ENCODE data around the gene NOS1. TPM values are rescaled to one million over a fixed set of nuclear protein-coding genes. Genes with fewer than 3 reads are reported as not detected.
"Not testable (repeated sequence)": the region's sequence is repeated elsewhere in the genome, so short reads cannot be mapped to it uniquely, and the experiment has no call there.

Gene NOS1
- total RNA-seq, 1 donor from 2014 or later: 3.5 TPM

DNA sequence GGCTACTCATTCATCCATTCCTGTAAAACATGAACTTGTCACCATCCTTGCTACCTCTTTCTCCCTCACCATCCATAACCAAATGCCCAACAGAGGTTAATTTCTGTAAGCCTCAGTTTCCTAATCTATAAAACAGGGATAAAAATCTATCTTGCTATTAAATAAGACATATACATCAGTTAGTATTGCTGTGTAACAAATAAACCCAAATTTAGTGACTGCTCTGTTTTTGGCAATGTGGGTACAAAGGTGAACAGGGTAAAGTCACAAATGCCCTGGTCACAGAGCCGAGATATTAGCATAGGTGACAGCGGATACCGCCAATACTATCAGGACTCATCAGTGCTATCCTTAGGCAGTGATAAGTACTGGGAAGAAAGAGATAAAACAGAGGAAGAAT, 167.5 kb downstream of the NOS1 start:
- DNase-seq (no peak), ATAC-seq (no peak)
- TF ChIP-seq, protein P1, sequence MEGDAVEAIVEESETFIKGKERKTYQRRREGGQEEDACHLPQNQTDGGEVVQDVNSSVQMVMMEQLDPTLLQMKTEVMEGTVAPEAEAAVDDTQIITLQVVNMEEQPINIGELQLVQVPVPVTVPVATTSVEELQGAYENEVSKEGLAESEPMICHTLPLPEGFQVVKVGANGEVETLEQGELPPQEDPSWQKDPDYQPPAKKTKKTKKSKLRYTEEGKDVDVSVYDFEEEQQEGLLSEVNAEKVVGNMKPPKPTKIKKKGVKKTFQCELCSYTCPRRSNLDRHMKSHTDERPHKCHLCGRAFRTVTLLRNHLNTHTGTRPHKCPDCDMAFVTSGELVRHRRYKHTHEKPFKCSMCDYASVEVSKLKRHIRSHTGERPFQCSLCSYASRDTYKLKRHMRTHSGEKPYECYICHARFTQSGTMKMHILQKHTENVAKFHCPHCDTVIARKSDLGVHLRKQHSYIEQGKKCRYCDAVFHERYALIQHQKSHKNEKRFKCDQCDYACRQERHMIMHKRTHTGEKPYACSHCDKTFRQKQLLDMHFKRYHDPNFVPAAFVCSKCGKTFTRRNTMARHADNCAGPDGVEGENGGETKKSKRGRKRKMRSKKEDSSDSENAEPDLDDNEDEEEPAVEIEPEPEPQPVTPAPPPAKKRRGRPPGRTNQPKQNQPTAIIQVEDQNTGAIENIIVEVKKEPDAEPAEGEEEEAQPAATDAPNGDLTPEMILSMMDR (IDR thresholded peaks at IDR 0.05): no peak
- no peak overlapping the region for H3K4me3 ChIP-seq
- intact Hi-C loops (cut with DNase I): no loop called here
- no peak overlapping the region for H3K27ac ChIP-seq
- H3K9me3 ChIP-seq: no peaks in the 10 kb centered on the region
- H3K27me3 ChIP-seq (ENCODE audit: low read depth): no peaks in the 10 kb centered on the region
- no peaks in the 10 kb centered on the region for H3K36me3 ChIP-seq
- peaks cover 13% of the 10 kb centered on the region for H3K4me1 ChIP-seq

DNA sequence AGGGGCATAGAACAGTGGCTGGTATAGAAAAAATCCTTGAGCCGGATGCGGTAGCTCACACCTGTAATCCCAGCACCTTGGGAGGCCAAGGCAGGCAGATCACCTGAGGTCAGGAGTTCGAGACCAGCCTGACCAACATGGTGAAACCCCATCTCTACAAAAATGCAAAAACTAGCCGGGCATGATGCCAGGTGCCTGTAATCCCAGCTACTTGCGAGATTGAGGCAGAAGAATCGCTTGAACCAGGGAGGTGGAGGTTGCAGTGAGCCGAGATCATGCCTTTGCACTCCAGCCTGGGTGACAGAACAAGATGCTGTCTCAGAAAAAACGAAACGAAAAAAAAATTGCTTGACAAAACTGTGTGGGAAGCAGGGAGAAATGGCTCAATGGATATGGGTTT, 168.8 kb downstream of the NOS1 start:
- H3K4me3 ChIP-seq; DNase-seq; H3K27ac ChIP-seq; H3K36me3 ChIP-seq; ATAC-seq; intact Hi-C loops (cut with DNase I); H3K9me3 ChIP-seq; H3K27me3 ChIP-seq (ENCODE audit: low read depth): not testable (repeated sequence)
- H3K4me1 ChIP-seq: peaks cover 26% of the 10 kb centered on the region

DNA sequence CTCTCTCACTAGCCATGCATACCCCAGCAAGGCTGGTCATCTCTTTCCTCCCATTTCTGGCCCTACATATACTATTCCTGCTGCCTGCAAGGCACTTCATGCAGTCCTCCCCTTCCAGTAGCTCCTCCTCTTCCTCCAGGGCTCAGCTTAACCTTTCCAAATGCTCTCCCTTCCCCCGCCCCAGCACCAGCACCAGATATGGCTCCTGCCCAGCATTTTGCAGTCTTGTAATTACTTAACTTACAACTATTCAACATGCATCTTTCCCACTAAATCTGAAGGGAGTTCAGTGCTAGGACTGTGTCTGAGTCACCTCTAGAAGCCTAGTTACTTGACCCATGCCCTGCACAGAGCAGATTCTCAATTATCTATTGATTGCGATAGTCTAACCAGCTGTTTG, 169.4 kb downstream of the NOS1 start:
- H3K9me3 ChIP-seq: no peaks in the 10 kb centered on the region
- DNase-seq (no peak), ATAC-seq (no peak)
- no peak overlapping the region for H3K27ac ChIP-seq
- H3K27me3 ChIP-seq (ENCODE audit: low read depth): no peaks in the 10 kb centered on the region
- intact Hi-C loops (cut with DNase I): no loop called here
- no peaks in the 10 kb centered on the region for H3K36me3 ChIP-seq
- no peak overlapping the region for H3K4me3 ChIP-seq
- TF ChIP-seq, protein P1 (IDR thresholded peaks at IDR 0.05): no peak
- peaks cover 31% of the 10 kb centered on the region for H3K4me1 ChIP-seq

DNA sequence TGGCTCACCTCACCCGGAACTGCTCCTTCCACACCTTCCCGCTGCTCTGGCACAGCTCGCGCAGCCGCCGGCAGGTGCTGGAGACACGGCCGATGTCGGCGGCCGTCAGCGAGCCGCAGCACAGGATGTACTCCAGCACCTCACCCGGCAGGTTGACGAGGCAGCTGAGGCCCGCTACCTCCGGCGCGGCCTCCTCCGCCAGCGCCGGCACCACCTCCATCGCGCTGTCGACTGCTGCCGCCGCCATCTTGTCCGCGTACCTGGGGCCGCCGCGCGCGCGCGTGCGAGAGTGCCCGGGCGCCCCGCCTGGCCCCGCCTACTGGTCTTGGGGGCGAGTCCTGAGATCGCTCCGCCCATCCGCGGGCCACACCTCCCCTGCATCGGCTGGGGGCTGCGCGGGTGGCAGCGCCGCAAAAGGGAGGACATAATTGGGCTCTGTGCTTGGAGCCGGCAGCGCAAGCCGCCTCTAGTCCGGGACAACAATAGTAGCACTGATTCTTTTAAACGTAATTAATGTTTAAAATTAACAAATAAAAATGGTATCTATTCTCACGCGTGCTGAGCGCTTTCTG, 171.1 kb downstream of the NOS1 start, which contains the start of gene FBXO21:
FBXO21 (minus strand) TSS at position 261 of the 572 bp plus-strand sequence; CDS start at position 247, 14 bp downstream.
- H3K27ac ChIP-seq: peak within 1 kb of the TSS; percentile 84
- intact Hi-C loops (cut with DNase I): no loop called here
- H3K4me1 ChIP-seq: peaks cover 31% of the 10 kb centered on the region
- DNase-seq (peak; percentile 92), ATAC-seq (peak; percentile 98 to 99)
- H3K36me3 ChIP-seq: peaks cover 17% of the 10 kb centered on the region
- peak within 1 kb of the TSS; percentile 75 for H3K4me3 ChIP-seq
- TF ChIP-seq, protein P1 (IDR thresholded peaks at IDR 0.05): no peak
- H3K9me3 ChIP-seq: no peaks in the 10 kb centered on the region
- no peaks in the 10 kb centered on the region for H3K27me3 ChIP-seq (ENCODE audit: low read depth)

DNA sequence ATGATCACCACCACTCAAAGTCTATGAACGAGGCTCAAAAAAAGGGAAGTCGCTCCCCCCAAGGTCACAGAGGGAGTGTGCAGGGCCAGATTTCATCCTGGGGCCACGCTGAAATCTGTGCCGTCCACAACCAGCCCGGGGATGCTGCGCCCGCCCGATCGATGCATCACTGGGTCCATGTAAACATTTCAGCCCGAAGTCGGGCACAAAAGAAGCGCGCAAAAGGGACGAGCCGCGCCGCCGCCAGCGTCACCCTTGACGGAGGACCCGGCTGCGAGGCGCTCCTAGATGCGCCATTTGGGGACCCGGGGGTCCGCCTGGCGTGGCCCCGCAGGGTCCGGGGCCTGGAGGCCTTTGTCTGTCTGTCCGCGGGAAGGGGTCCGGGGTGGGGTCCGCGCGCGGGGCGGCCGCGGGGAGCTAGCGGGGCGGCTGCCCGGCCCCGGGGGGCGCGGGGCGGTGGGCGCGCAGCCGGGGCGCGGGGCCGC, 171.7 kb downstream of the NOS1 start:
- H3K27ac ChIP-seq: peak overlapping the region; percentile 84
- DNase-seq (peak; percentile 57), ATAC-seq (peak; percentile 14 to 26)
- H3K9me3 ChIP-seq: no peaks in the 10 kb centered on the region
- intact Hi-C loops (cut with DNase I): no loop called here
- TF ChIP-seq, protein P1 (IDR thresholded peaks at IDR 0.05): no peak
- peaks cover 23% of the 10 kb centered on the region for H3K36me3 ChIP-seq
- no peaks in the 10 kb centered on the region for H3K27me3 ChIP-seq (ENCODE audit: low read depth)
- peaks cover 31% of the 10 kb centered on the region for H3K4me1 ChIP-seq
- peak overlapping the region; percentile 75 for H3K4me3 ChIP-seq

DNA sequence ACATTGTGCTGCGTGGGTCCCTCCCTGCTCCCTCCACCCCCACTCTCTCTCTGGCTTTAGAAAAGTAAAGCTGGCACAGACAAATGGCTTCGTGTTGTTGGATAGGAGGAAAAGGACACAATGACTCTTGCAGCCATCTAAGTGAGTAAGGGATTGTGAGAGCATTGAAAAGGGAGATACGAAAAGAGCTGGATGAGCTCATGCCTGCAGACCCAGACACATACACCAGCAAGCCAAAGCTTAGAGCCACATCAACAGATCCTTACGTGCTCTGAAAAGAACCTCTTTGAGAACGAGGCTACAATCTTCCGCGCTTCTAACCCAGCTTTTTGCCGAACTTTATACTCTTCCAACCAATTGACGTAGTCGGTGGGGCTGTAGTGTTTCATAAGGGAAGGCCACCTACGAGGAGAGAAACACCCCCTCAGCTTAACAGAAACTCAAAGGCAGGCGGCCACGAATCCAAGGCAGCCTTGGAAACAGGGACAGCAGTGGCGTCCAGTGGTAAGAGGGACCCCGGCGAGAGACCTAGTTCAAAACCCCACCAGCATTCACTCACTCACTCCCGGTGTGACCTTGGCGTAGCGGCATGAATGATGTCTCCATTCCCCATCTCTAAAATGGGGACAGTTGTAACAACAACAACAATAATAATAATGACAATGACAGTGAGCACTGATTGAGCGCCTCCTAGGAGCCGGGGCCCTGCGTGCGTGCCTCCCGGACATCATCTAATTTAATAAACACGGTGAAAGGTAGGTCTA, 172.3 kb downstream of the NOS1 start:
- peak overlapping the region; percentile 75 for H3K4me3 ChIP-seq
- TF ChIP-seq, protein P1 (IDR thresholded peaks at IDR 0.05): no peak
- no peaks in the 10 kb centered on the region for H3K27me3 ChIP-seq (ENCODE audit: low read depth)
- peaks cover 31% of the 10 kb centered on the region for H3K4me1 ChIP-seq
- intact Hi-C loops (cut with DNase I): no loop called here
- no peaks in the 10 kb centered on the region for H3K9me3 ChIP-seq
- H3K36me3 ChIP-seq: peaks cover 29% of the 10 kb centered on the region
- ATAC-seq (no peak), DNase-seq (no peak)
- H3K27ac ChIP-seq: peak overlapping the region; percentile 84

Measured in lower lobe of right lung (tissue), 2 donors.